Transverse colon (tissue), 4 donors: ENCODE data around the gene CFAP46.

ENCODE experiments used
- EP300 ChIP-seq: sonication (generic); formaldehyde crosslinking; IDR thresholded peaks from one replicate; pipeline ENCODE4 v1.6.1; 2017; ENCODE audit warnings: antibody characterized with exemption, low read depth
- POLR2A ChIP-seq: fragments of 450-650 bp; IDR thresholded peaks from one replicate; pipeline ENCODE4 v1.6.1; 2016; ENCODE audit warnings: antibody characterized with exemption, mild to moderate bottlenecking, moderate library complexity
- POLR2AphosphoS5 ChIP-seq, 3 donors: sonication (generic); formaldehyde crosslinking; IDR thresholded peaks; one replicate each; pipeline ENCODE4 v1.6.1; 2016; ENCODE audit warnings: antibody characterized with exemption in 3 of 3
- TF ChIP-seq, protein P1 (sequence below), 5 experiments: fragments of 200-600 bp in 3 of 5; fragments of 450-650 bp in 2 of 5; sonication (generic) in 3 of 5; IDR thresholded peaks; 1 replicate in 2 of 5; 2 replicates in 3 of 5; pipeline ENCODE4 v1.5.1; 2016 to 2017; ENCODE audit warnings: antibody characterized with exemption in 5 of 5, inconsistent platforms in 3 of 5, mild to moderate bottlenecking in 2 of 5, moderate library complexity in 1 of 5

DNA sequence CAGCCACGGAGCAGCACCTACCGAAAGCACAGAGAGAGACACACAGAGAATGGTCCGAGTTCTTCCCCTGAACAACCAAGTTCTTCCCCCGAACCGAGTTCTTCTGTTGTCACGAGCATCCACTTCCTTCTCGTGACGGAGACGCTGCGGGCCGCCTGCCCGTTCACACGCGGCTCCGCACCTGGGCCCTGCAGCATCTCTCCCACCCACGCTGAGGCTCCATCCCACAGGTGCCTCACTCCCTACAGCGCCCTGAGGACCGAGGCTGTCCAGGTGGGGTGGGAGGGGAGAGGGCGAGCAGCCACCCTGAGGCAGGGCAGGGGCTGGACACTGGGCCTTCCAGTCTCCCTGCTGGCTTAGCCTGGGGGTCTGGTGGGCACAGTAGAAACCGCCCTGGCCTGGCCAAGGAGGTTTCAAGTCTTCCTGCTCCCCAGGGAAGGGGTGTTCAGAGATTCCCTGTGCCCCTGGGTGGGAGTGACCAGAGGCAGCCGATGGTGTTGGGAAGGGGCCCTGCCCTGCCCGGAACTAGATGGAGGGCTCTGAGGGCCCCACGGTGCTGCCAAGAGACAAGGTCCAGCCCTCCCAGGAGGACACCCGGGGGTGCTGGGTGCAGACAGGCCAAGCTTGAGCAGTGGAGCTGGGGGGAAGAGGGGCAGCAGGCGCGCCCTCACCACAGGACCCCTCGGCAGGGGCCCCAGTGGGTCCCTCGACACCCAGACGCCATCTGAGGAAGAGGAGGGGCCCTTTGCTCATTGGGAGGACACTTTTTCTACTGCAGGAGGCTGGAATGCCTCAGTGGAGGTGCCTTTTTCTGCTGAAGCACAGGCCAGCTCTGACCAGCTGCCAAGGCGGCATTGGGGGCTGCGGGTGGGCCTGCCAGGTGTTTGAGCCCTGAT is 151.2 kb downstream of the CFAP46 start:
- TF ChIP-seq POLR2A (no peak), POLR2AphosphoS5 (IDR thresholded peaks at IDR 0.05) (no peak), EP300 (no peak)
- TF ChIP-seq, protein P1, sequence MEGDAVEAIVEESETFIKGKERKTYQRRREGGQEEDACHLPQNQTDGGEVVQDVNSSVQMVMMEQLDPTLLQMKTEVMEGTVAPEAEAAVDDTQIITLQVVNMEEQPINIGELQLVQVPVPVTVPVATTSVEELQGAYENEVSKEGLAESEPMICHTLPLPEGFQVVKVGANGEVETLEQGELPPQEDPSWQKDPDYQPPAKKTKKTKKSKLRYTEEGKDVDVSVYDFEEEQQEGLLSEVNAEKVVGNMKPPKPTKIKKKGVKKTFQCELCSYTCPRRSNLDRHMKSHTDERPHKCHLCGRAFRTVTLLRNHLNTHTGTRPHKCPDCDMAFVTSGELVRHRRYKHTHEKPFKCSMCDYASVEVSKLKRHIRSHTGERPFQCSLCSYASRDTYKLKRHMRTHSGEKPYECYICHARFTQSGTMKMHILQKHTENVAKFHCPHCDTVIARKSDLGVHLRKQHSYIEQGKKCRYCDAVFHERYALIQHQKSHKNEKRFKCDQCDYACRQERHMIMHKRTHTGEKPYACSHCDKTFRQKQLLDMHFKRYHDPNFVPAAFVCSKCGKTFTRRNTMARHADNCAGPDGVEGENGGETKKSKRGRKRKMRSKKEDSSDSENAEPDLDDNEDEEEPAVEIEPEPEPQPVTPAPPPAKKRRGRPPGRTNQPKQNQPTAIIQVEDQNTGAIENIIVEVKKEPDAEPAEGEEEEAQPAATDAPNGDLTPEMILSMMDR (IDR thresholded peaks at IDR 0.05) = no peak
